HG02981 (cell line): Measurements from ENCODE around the gene COG1.
"Not testable (repeated sequence)": the region's sequence is repeated elsewhere in the genome, so short reads cannot be mapped to it uniquely, and the experiment has no call there.

Source experiments
- ATAC-seq: cut with Tn5 transposase; IDR thresholded peaks from one replicate; pipeline ENCODE4 v1.9.1; 2021; ENCODE audit warnings: mild to moderate bottlenecking, moderate library complexity; ENCODE audit not compliant: unreplicated experiment

Gene COG1

GRCh38 chr17:73192894-73193701 lies at the start of gene COG1:
TSS of gene COG1 (plus strand) at chr17:73193055. CDS start at chr17:73193070, 15 bp downstream.
- ATAC-seq, result peak; percentile 68

- not testable (repeated sequence) for ATAC-seq
Observed at GRCh38 chr17:73144209-73144608, 48.6 kb upstream of the COG1 start.

GRCh38 chr17:73145641-73146040 lies 47.2 kb upstream of the COG1 start:
- no peak for ATAC-seq

GRCh38 chr17:73147791-73148190 lies 45.1 kb upstream of the COG1 start:
- ATAC-seq, result not testable (repeated sequence)

- ATAC-seq, result no peak
Observed at GRCh38 chr17:73148540-73149334, 44.1 kb upstream of the COG1 start.

- not testable (repeated sequence) for ATAC-seq
Observed at GRCh38 chr17:73150622-73151300, 42.1 kb upstream of the COG1 start.

- ATAC-seq, result no peak
Observed at GRCh38 chr17:73151916-73152632, 40.8 kb upstream of the COG1 start.

- ATAC-seq, result no peak
Observed at GRCh38 chr17:73155410-73156165, 37.3 kb upstream of the COG1 start.

GRCh38 chr17:73156166-73156840 lies 36.6 kb upstream of the COG1 start:
- peak; percentile 87 for ATAC-seq

- no peak for ATAC-seq
Observed at GRCh38 chr17:73156887-73157520, 35.9 kb upstream of the COG1 start.

GRCh38 chr17:73157521-73157890 lies 35.3 kb upstream of the COG1 start:
- ATAC-seq, result no peak

- ATAC-seq, result no peak
Observed at GRCh38 chr17:73158133-73158532, 34.7 kb upstream of the COG1 start.

- no peak for ATAC-seq
Observed at GRCh38 chr17:73160980-73161630, 31.8 kb upstream of the COG1 start.

- no peak for ATAC-seq
Observed at GRCh38 chr17:73163043-73163442, 29.8 kb upstream of the COG1 start.

GRCh38 chr17:73165616-73166404 lies 27.0 kb upstream of the COG1 start:
- ATAC-seq, result no peak

- peak; percentile 47 for ATAC-seq
Observed at GRCh38 chr17:73166731-73167581, 25.9 kb upstream of the COG1 start.

GRCh38 chr17:73168667-73169066 lies 24.2 kb upstream of the COG1 start:
- ATAC-seq, result no peak
